ENCODE data around the gene GLO1. TPM values are rescaled to one million over a fixed set of nuclear protein-coding genes. Genes with fewer than 3 reads are reported as not detected.
A peak's percentile ranks its signal among the peaks of the same experiment; 100 is the strongest.

The GLO1 gene
- total and polyA plus RNA-seq, 2 donors = 73.5 to 76.7 TPM

DNA sequence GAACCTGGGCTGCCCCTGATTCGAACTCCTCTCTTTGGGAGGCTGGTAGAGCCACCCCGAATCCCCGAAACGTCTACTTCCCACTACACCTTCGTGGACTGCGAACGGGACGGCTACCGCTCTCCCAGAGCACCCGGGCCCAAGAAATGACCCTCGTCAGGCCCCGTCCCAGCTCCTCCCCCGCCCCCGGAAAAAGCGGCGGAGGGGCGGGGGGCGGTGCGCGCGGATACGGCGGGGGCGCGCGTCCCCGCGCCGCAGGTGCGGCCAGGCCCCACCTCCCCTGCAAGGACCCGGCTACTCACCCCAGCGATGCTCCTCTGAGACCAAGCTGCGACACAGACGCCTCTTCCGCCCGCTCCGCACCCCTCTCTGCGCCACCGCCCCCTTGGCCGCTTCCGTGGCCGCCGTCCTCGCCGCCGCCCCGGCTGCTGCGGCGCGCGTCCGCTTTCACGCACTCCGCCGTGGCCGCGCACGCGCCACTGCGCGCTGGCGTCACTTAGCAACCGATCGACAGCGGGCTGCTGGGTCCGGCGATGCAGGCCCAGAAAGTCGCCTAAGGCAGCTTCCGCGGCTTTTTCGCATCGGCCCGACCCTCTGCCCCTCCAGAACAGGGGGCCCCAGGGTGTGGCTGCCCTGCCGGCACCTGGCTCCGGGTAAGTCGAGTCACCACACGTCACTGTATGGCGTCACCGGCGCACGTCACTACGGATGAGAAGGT, 63.3 kb downstream of the GLO1 start, which contains the start of gene BTBD9:
Gene BTBD9, minus strand, starts transcription at position 432 of the 718 bp plus-strand sequence.
- Histone ChIP-seq H3K27ac (ENCODE audit: low read depth in 1 of 2, low read length in 1 of 2) (peak within 1 kb of the TSS; percentile 88 to 96), H3K36me3 (ENCODE audit: control insufficient read depth in 2 of 2, insufficient read depth in 2 of 2, low read length in 1 of 2) (no peaks in the 10 kb centered on the region), H3K9me3 (ENCODE audit: control insufficient read depth in 2 of 2, insufficient read depth in 1 of 2, low read length in 1 of 2) (no peaks in the 10 kb centered on the region), H3K27me3 (ENCODE audit: control insufficient read depth in 2 of 2, insufficient read depth in 1 of 2, low read length in 1 of 2) (no peaks in the 10 kb centered on the region), H3K4me3 (ENCODE audit: low read length in 2 of 2) (peak within 1 kb of the TSS; percentile 94 to 97), H3K4me1 (ENCODE audit: control insufficient read depth in 2 of 2, insufficient read depth in 2 of 2, low read length in 2 of 2) (peaks cover 9 to 12% of the 10 kb centered on the region in 2 donors)
- DNase-seq (ENCODE audit: low read depth in 6 of 9, low spot score in 9 of 9) = peak; percentile 64 to 90 (median 74)
- under 1% methylated on average over 82 of the region's 82 CpGs for WGBS

DNA sequence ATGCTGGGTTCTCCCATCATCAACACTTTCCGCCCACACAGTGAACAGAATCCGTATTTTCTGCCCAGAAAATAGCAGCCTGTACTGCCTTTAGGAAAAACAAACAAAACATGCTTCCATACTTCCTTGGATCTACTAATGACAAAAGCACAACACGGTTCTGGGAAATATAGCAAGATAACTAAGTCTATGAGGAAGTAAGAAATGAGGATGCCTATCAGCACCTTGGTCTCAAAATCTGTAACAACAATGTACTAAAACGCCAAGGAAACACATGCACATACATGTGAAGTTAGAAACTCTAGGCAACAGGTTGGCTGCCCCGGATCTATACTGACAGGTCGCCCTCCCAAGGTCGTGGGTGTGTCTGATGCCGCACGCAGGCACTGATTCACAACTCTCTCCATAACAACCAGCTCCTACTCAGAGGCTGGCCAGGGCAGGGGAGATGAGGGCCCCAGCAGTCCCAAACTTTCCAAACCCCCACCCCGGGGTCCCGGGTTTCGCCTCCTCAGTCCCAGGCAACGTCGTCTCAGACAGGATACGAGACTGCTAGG, 63.9 kb downstream of the GLO1 start:
- peak in 5 of 9 donors; percentile 13 to 47 (median 25) for DNase-seq (ENCODE audit: low read depth in 6 of 9, low spot score in 9 of 9)
- Histone ChIP-seq H3K27me3 (ENCODE audit: control insufficient read depth in 2 of 2, insufficient read depth in 1 of 2, low read length in 1 of 2) (no peaks in the 10 kb centered on the region), H3K36me3 (ENCODE audit: control insufficient read depth in 2 of 2, insufficient read depth in 2 of 2, low read length in 1 of 2) (no peaks in the 10 kb centered on the region), H3K27ac (ENCODE audit: low read depth in 1 of 2, low read length in 1 of 2) (peak overlapping the region; percentile 78 to 96), H3K4me3 (ENCODE audit: low read length in 2 of 2) (peak overlapping the region; percentile 94 to 97), H3K4me1 (ENCODE audit: control insufficient read depth in 2 of 2, insufficient read depth in 2 of 2, low read length in 2 of 2) (peaks cover 9 to 12% of the 10 kb centered on the region in 2 donors), H3K9me3 (ENCODE audit: control insufficient read depth in 2 of 2, insufficient read depth in 1 of 2, low read length in 1 of 2) (no peaks in the 10 kb centered on the region)
- WGBS = 9% methylated on average over 15 of the region's 15 CpGs

DNA sequence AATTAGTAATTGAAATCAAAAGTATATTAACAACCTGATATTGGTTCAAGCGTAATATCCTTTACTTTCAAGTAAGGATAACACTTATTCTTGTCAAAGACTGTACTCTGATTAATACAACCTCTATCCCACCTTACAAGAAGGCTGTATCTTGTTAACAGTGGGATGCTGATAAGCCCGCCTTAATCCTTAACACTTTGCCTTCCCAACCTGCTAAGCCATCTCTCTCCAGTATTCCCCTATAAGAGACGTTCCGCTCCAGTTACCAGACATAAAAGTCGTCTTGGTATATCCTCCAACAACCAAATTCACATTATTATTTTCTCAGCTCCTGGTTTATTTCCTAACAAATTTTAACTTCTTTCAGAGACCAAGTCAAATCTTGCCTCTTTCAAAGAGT, 65.2 kb downstream of the GLO1 start:
- Histone ChIP-seq H3K36me3 (ENCODE audit: control insufficient read depth in 2 of 2, insufficient read depth in 2 of 2, low read length in 1 of 2) (no peaks in the 10 kb centered on the region), H3K9me3 (ENCODE audit: control insufficient read depth in 2 of 2, insufficient read depth in 1 of 2, low read length in 1 of 2) (no peaks in the 10 kb centered on the region), H3K4me1 (ENCODE audit: control insufficient read depth in 2 of 2, insufficient read depth in 2 of 2, low read length in 2 of 2) (peaks cover 9 to 12% of the 10 kb centered on the region in 2 donors), H3K27ac (ENCODE audit: low read depth in 1 of 2, low read length in 1 of 2) (no peak overlapping the region), H3K27me3 (ENCODE audit: control insufficient read depth in 2 of 2, insufficient read depth in 1 of 2, low read length in 1 of 2) (no peaks in the 10 kb centered on the region), H3K4me3 (ENCODE audit: low read length in 2 of 2) (no peak overlapping the region)
- WGBS = 97% methylated on average over 5 of the region's 5 CpGs
- DNase-seq (ENCODE audit: low read depth in 6 of 9, low spot score in 9 of 9) = no peak

DNA sequence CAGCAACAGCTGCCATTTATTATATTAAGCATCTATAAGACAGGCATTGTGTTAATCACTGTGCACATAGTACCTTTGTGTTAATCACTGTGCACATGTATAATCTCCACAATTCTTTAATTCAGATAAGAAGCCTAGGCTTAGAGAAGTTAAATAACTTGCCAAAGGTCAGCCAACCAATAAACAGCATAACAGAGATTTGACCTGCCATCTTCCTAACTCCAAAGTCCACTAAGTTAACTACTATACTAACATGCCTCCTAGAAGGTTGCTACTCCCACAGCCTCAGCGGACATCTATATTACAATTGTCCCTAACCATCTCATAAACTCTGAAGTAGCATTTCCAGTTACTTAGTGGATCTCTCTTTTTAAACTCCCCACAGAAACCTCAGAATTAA, 66.9 kb downstream of the GLO1 start:
- Histone ChIP-seq H3K4me1 (ENCODE audit: control insufficient read depth in 2 of 2, insufficient read depth in 2 of 2, low read length in 2 of 2) (peaks cover 9 to 11% of the 10 kb centered on the region in 2 donors), H3K27ac (ENCODE audit: low read depth in 1 of 2, low read length in 1 of 2) (no peak overlapping the region), H3K36me3 (ENCODE audit: control insufficient read depth in 2 of 2, insufficient read depth in 2 of 2, low read length in 1 of 2) (no peaks in the 10 kb centered on the region), H3K27me3 (ENCODE audit: control insufficient read depth in 2 of 2, insufficient read depth in 1 of 2, low read length in 1 of 2) (no peaks in the 10 kb centered on the region), H3K4me3 (ENCODE audit: low read length in 2 of 2) (no peak overlapping the region), H3K9me3 (ENCODE audit: control insufficient read depth in 2 of 2, insufficient read depth in 1 of 2, low read length in 1 of 2) (no peaks in the 10 kb centered on the region)
- DNase-seq (ENCODE audit: low read depth in 6 of 9, low spot score in 9 of 9) = no peak
- WGBS = 63% methylated on average over 1 of the region's 1 CpG

DNA sequence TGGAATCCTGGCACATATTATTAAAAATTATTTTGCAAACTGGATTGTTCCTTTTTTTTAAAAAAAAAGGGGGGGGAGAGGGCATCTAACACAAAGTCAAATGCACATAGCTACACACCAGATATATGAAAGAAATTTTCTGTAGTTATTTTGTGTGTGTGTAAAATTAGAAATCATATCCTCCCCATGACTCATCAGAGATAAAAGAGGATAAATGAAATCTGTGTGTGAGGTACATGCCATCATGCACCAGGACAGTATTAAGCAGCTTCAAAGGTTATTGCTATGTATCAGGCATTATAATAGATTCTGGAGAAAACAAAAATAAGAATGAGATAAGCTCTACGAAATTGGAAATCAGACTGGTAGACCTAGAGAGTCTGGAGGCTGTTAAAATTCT, 68.4 kb downstream of the GLO1 start:
- Histone ChIP-seq H3K4me1 (ENCODE audit: control insufficient read depth in 2 of 2, insufficient read depth in 2 of 2, low read length in 2 of 2) (peaks cover 0 to 3% of the 10 kb centered on the region in 2 donors), H3K36me3 (ENCODE audit: control insufficient read depth in 2 of 2, insufficient read depth in 2 of 2, low read length in 1 of 2) (no peaks in the 10 kb centered on the region), H3K9me3 (ENCODE audit: control insufficient read depth in 2 of 2, insufficient read depth in 1 of 2, low read length in 1 of 2) (no peaks in the 10 kb centered on the region), H3K4me3 (ENCODE audit: low read length in 2 of 2) (no peak overlapping the region), H3K27ac (ENCODE audit: low read depth in 1 of 2, low read length in 1 of 2) (no peak overlapping the region), H3K27me3 (ENCODE audit: control insufficient read depth in 2 of 2, insufficient read depth in 1 of 2, low read length in 1 of 2) (no peaks in the 10 kb centered on the region)
- WGBS = 94% methylated on average over 1 of the region's 1 CpG
- DNase-seq (ENCODE audit: low read depth in 6 of 9, low spot score in 9 of 9) = no peak

DNA sequence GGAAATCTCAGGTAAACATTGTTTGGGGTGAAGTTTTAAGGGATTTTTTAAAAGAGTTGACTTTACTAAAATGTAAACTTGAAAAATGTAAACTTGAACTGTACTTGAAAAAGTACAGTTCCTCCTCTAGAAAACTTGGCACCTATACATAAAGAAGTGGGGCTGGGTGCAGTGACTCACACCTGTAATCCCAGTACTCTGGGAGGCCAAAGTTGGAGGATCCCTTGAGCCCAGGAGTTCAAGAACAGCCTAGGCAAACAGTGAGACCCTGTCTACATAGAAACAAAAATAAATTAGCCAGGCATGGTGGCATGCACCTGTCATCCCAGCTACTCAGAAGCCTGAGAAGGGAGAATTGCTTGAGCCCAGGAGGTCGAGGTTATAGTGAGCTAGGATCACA, 70.5 kb downstream of the GLO1 start:
- Histone ChIP-seq H3K27me3 (ENCODE audit: control insufficient read depth in 2 of 2, insufficient read depth in 1 of 2, low read length in 1 of 2) (no peaks in the 10 kb centered on the region), H3K9me3 (ENCODE audit: control insufficient read depth in 2 of 2, insufficient read depth in 1 of 2, low read length in 1 of 2) (no peaks in the 10 kb centered on the region), H3K4me1 (ENCODE audit: control insufficient read depth in 2 of 2, insufficient read depth in 2 of 2, low read length in 2 of 2) (peaks cover 0 to 3% of the 10 kb centered on the region in 2 donors), H3K36me3 (ENCODE audit: control insufficient read depth in 2 of 2, insufficient read depth in 2 of 2, low read length in 1 of 2) (no peaks in the 10 kb centered on the region), H3K27ac (ENCODE audit: low read depth in 1 of 2, low read length in 1 of 2) (no peak overlapping the region), H3K4me3 (ENCODE audit: low read length in 2 of 2) (no peak overlapping the region)
- WGBS = 94% methylated on average over 1 of the region's 1 CpG
- DNase-seq (ENCODE audit: low read depth in 6 of 9, low spot score in 9 of 9) = no peak

- Histone ChIP-seq H3K4me3 (ENCODE audit: low read length in 2 of 2) (no peak overlapping the region), H3K4me1 (ENCODE audit: control insufficient read depth in 2 of 2, insufficient read depth in 2 of 2, low read length in 2 of 2) (peaks cover 0 to 3% of the 10 kb centered on the region in 2 donors)
- 94% methylated on average over 3 of the region's 3 CpGs for whole genome bisulfite sequencing
Measured at GRCh38 chr6:38631186-38631783, 71.7 kb downstream of the GLO1 start.

More at GRCh38 chr6:38631186-38631783, 71.7 kb downstream of the GLO1 start:
- no peak for DNase-seq (ENCODE audit: low read depth in 6 of 9, low spot score in 9 of 9)
- H3K27me3 ChIP-seq (ENCODE audit: control insufficient read depth in 2 of 2, insufficient read depth in 1 of 2, low read length in 1 of 2) = no peaks in the 10 kb centered on the region
- no peaks in the 10 kb centered on the region for H3K9me3 ChIP-seq (ENCODE audit: control insufficient read depth in 2 of 2, insufficient read depth in 1 of 2, low read length in 1 of 2)
- no peaks in the 10 kb centered on the region for H3K36me3 ChIP-seq (ENCODE audit: control insufficient read depth in 2 of 2, insufficient read depth in 2 of 2, low read length in 1 of 2)
- H3K27ac ChIP-seq (ENCODE audit: low read depth in 1 of 2, low read length in 1 of 2) = no peak overlapping the region

All from thymus (tissue), 11 donors.